Measurements from ENCODE around the gene HES6.
A peak's percentile ranks its signal among the peaks of the same experiment; 100 is the strongest.
"Not testable (repeated sequence)": the region's sequence is repeated elsewhere in the genome, so short reads cannot be mapped to it uniquely, and the experiment has no call there.

The HES6 gene

GRCh38 chr2:238272156-238272555, 32.3 kb upstream of the HES6 start:
- no peak for DNase-seq (ENCODE audit: low spot score)

- DNase-seq (ENCODE audit: low spot score): not testable (repeated sequence)
Measured at GRCh38 chr2:238271686-238272085, 31.8 kb upstream of the HES6 start.

- no peak for DNase-seq (ENCODE audit: low spot score)
Measured at GRCh38 chr2:238271061-238271554, 31.3 kb upstream of the HES6 start.

GRCh38 chr2:238270606-238271005, 30.8 kb upstream of the HES6 start:
- no peak for DNase-seq (ENCODE audit: low spot score)

- no peak for DNase-seq (ENCODE audit: low spot score)
Measured at GRCh38 chr2:238269741-238270140, 29.9 kb upstream of the HES6 start.

GRCh38 chr2:238267884-238268680, 28.2 kb upstream of the HES6 start:
- no peak for DNase-seq (ENCODE audit: low spot score)

GRCh38 chr2:238267341-238267710, 27.5 kb upstream of the HES6 start:
- DNase-seq (ENCODE audit: low spot score): no peak

- DNase-seq (ENCODE audit: low spot score): no peak
Measured at GRCh38 chr2:238265605-238266004, 25.8 kb upstream of the HES6 start.

GRCh38 chr2:238264072-238264460, 24.2 kb upstream of the HES6 start:
- no peak for DNase-seq (ENCODE audit: low spot score)

- peak; percentile 93 for DNase-seq (ENCODE audit: low spot score)
Measured at GRCh38 chr2:238263204-238264071, 23.6 kb upstream of the HES6 start.

- no peak for DNase-seq (ENCODE audit: low spot score)
Measured at GRCh38 chr2:238262496-238263122, 22.8 kb upstream of the HES6 start.

GRCh38 chr2:238261718-238262375, 22.0 kb upstream of the HES6 start:
- no peak for DNase-seq (ENCODE audit: low spot score)

- no peak for DNase-seq (ENCODE audit: low spot score)
Measured at GRCh38 chr2:238260883-238261282, 21.0 kb upstream of the HES6 start.

GRCh38 chr2:238259061-238260020, 19.5 kb upstream of the HES6 start:
- no peak for DNase-seq (ENCODE audit: low spot score)

- DNase-seq (ENCODE audit: low spot score): no peak
Measured at GRCh38 chr2:238257786-238258700, 18.2 kb upstream of the HES6 start.

- DNase-seq (ENCODE audit: low spot score): peak; percentile 89
Measured at GRCh38 chr2:238256594-238257104, 16.8 kb upstream of the HES6 start.

GRCh38 chr2:238256111-238256510, 16.3 kb upstream of the HES6 start:
- DNase-seq (ENCODE audit: low spot score): no peak

GRCh38 chr2:238255636-238256035, 15.8 kb upstream of the HES6 start:
- no peak for DNase-seq (ENCODE audit: low spot score)

GRCh38 chr2:238255151-238255551, 15.3 kb upstream of the HES6 start:
- DNase-seq (ENCODE audit: low spot score): no peak
